H9 (cell line): Measurements from ENCODE around the gene EHMT2. TPM values are rescaled to one million over a fixed set of nuclear protein-coding genes. Genes with fewer than 3 reads are reported as not detected.
A peak's percentile ranks its signal among the peaks of the same experiment; 100 is the strongest.

Source experiments
- DNase-seq: peaks from one replicate; pipeline ENCODE4 v3.0.0-alpha.2; 2017
- H2AFZ ChIP-seq: one replicate; pipeline ENCODE4 v1.6.1; 2013; ENCODE audit warnings: mild to moderate bottlenecking, low read length, control low read depth, moderate library complexity
- H2AK5ac ChIP-seq: 2 replicates; pipeline ENCODE4 v1.6.1; 2013; ENCODE audit warnings: low read length, control low read depth, mixed read lengths; ENCODE audit not compliant: insufficient read length
- H2BK120ac ChIP-seq: one replicate; pipeline ENCODE4 v1.6.1; 2013; ENCODE audit warnings: low read depth, mild to moderate bottlenecking, low read length, control low read depth, inconsistent platforms; ENCODE audit not compliant: poor library complexity, severe bottlenecking
- H2BK12ac ChIP-seq: 2 replicates; pipeline ENCODE4 v1.6.1; 2013; ENCODE audit warnings: low read length, control low read depth, mixed read lengths, low read depth; ENCODE audit not compliant: insufficient read length
- H2BK15ac ChIP-seq: 2 replicates; pipeline ENCODE4 v1.6.1; 2013; ENCODE audit warnings: low read depth, low read length, control low read depth
- H2BK20ac ChIP-seq: one replicate; pipeline ENCODE4 v1.6.1; 2013; ENCODE audit warnings: low read depth, mild to moderate bottlenecking, low read length, control low read depth, inconsistent platforms; ENCODE audit not compliant: poor library complexity, severe bottlenecking
- H2BK5ac ChIP-seq: 2 replicates; pipeline ENCODE4 v1.6.1; 2013; ENCODE audit warnings: low read length, control low read depth, mixed read lengths; ENCODE audit not compliant: insufficient read length
- H3K14ac ChIP-seq: 2 replicates; pipeline ENCODE4 v1.6.1; 2013; ENCODE audit warnings: low read length, control low read depth; ENCODE audit not compliant: insufficient read depth
- H3K18ac ChIP-seq: 2 replicates; pipeline ENCODE4 v1.6.1; 2013; ENCODE audit warnings: low read depth, mild to moderate bottlenecking, mixed read lengths, low read length, control low read depth; ENCODE audit not compliant: insufficient read length
- H3K23ac ChIP-seq: 2 replicates; pipeline ENCODE4 v1.6.1; 2013; ENCODE audit warnings: low read length, control low read depth, mixed read lengths, low read depth; ENCODE audit not compliant: insufficient read length
- H3K23me2 ChIP-seq: 2 replicates; pipeline ENCODE4 v1.6.1; 2013; ENCODE audit warnings: low read depth, mild to moderate bottlenecking, mixed read lengths, low read length, control low read depth; ENCODE audit not compliant: insufficient read length, poor library complexity, severe bottlenecking
- H3K27ac ChIP-seq: 2 replicates; pipeline ENCODE4 v1.5.1; 2013; ENCODE audit warnings: low read length, control low read depth, mixed read lengths, low read depth; ENCODE audit not compliant: insufficient read length
- H3K27me3 ChIP-seq: 2 replicates; pipeline ENCODE4 v1.6.1; 2013; ENCODE audit warnings: low read length, control low read depth, inconsistent platforms; ENCODE audit not compliant: insufficient read depth
- H3K4ac ChIP-seq: 2 replicates; pipeline ENCODE4 v1.6.1; 2013; ENCODE audit warnings: low read depth, mild to moderate bottlenecking, control low read depth, inconsistent platforms, low read length, moderate library complexity
- H3K4me1 ChIP-seq: 2 replicates; pipeline ENCODE4 v1.6.1; 2013; ENCODE audit warnings: low read length, control low read depth, inconsistent platforms; ENCODE audit not compliant: insufficient read depth
- H3K4me2 ChIP-seq: 2 replicates; pipeline ENCODE4 v1.6.1; 2013; ENCODE audit warnings: low read length, control low read depth, mixed read lengths; ENCODE audit not compliant: insufficient read length, insufficient read depth
- H3K56ac ChIP-seq: 2 replicates; pipeline ENCODE4 v1.6.1; 2013; ENCODE audit warnings: low read depth, mild to moderate bottlenecking, mixed read lengths, low read length, control low read depth; ENCODE audit not compliant: insufficient read length
- H3K79me1 ChIP-seq: 2 replicates; pipeline ENCODE4 v1.6.1; 2013; ENCODE audit warnings: low read depth, mild to moderate bottlenecking, moderate library complexity, low read length, control low read depth, inconsistent platforms; ENCODE audit not compliant: insufficient read depth, poor library complexity, severe bottlenecking
- H3K79me2 ChIP-seq: 2 replicates; pipeline ENCODE4 v1.6.1; 2013; ENCODE audit warnings: low read length, control low read depth, inconsistent platforms; ENCODE audit not compliant: insufficient read depth
- H3K9ac ChIP-seq: 2 replicates; pipeline ENCODE4 v1.6.1; 2013; ENCODE audit warnings: low read length, control low read depth, mixed read lengths; ENCODE audit not compliant: insufficient read length; ENCODE audit errors: extremely low read depth
- H3K9me3 ChIP-seq: one replicate; pipeline ENCODE4 v1.6.1; 2013; ENCODE audit warnings: low read depth, low read length, inconsistent platforms; ENCODE audit not compliant: control insufficient read depth
- H3T11ph ChIP-seq: one replicate; pipeline ENCODE4 v1.6.1; 2013; ENCODE audit warnings: mild to moderate bottlenecking, low read length, control low read depth, inconsistent platforms
- H4K20me1 ChIP-seq: one replicate; pipeline ENCODE4 v1.6.1; 2013; ENCODE audit not compliant: control insufficient read depth, insufficient read length, insufficient read depth
- H4K5ac ChIP-seq: 2 replicates; pipeline ENCODE4 v1.6.1; 2013; ENCODE audit warnings: low read depth, mild to moderate bottlenecking, mixed read lengths, low read length, control low read depth; ENCODE audit not compliant: insufficient read length
- H4K8ac ChIP-seq: replicated peaks from 2 replicates; pipeline ENCODE4 v1.6.1; 2013; ENCODE audit warnings: low read length, control low read depth, mixed read lengths, low read depth; ENCODE audit not compliant: insufficient read length
- H4K91ac ChIP-seq: 2 replicates; pipeline ENCODE4 v1.6.1; 2013; ENCODE audit warnings: low read depth, mild to moderate bottlenecking, moderate library complexity, mixed read lengths, low read length, control low read depth; ENCODE audit not compliant: insufficient read length
- H3K27ac Mint-ChIP-seq, 3 experiments: 2 replicates in 2 of 3; 3 replicates in 1 of 3; pipeline ENCODE4 v1.8.0; 2020 to 2021; ENCODE audit warnings: mixed read lengths in 3 of 3, mild to moderate bottlenecking in 1 of 3, moderate library complexity in 1 of 3
- H3K27me3 Mint-ChIP-seq: 2 replicates; pipeline ENCODE4 v1.8.0; 2021; ENCODE audit warnings: low read depth, mild to moderate bottlenecking, moderate library complexity, mixed read lengths
- H3K36me3 Mint-ChIP-seq, 3 experiments: 2 replicates in 2 of 3; 3 replicates in 1 of 3; pipeline ENCODE4 v1.8.0; 2020 to 2021; ENCODE audit warnings: low read depth in 3 of 3, mixed read lengths in 3 of 3; ENCODE audit not compliant: insufficient read depth in 1 of 3
- H3K4me1 Mint-ChIP-seq, 2 experiments: 2 replicates each; pipeline ENCODE4 v1.8.0; 2020; ENCODE audit warnings: mixed read lengths in 2 of 2
- H3K4me3 Mint-ChIP-seq, 2 experiments: 2 replicates in 1 of 2; 3 replicates in 1 of 2; pipeline ENCODE4 v1.8.0; 2020 to 2021; ENCODE audit warnings: mild to moderate bottlenecking in 2 of 2, mixed read lengths in 2 of 2, moderate library complexity in 1 of 2
- H3K9me3 Mint-ChIP-seq, 2 experiments: 2 replicates in 1 of 2; 3 replicates in 1 of 2; pipeline ENCODE4 v1.8.0; 2020; ENCODE audit warnings: mild to moderate bottlenecking in 2 of 2, mixed read lengths in 2 of 2, moderate library complexity in 1 of 2
- CTCF ChIP-seq: fragments of 200-600 bp; sonication (generic); conservative IDR thresholded peaks from 3 replicates; pipeline ENCODE4 v1.8.0; 2021; ENCODE audit warnings: antibody characterized with exemption, mild to moderate bottlenecking
- WGBS: extraction: QIAGEN DNeasy Blood & Tissue Kit; methylation state at CpG from one replicate; pipeline ENCODE4 v1.1.7; 2013; ENCODE audit warnings: missing lambda C conversion rate, low lambda C conversion rate, mixed read lengths; ENCODE audit not compliant: insufficient read length; ENCODE audit errors: extremely low coverage; 5-methylcytosine and 5-hydroxymethylcytosine counted together
- total RNA-seq: library from RNA; stranded (reverse); gene quantifications from 2 replicates; pipeline ENCODE4 v1.2.1, GENCODE V29; 2021

EHMT2 gene
- total RNA-seq, 1 experiment from 2014 or later: 124 TPM

GRCh38 chr6:31830886-31831335, 66.6 kb downstream of the EHMT2 start:
- Histone ChIP-seq H4K20me1 (no peaks in the 10 kb centered on the region), H3K9me3 (no peaks in the 10 kb centered on the region), H3K9ac (peak overlapping the region; percentile 47), H2BK12ac (no peak overlapping the region), H4K5ac (no peak overlapping the region), H2BK120ac (no peak overlapping the region), H3T11ph (no peak overlapping the region), H4K91ac (no peak overlapping the region), H3K4me1 (peaks cover 2% of the 10 kb centered on the region; the same call in 1 of the 2 replicates), H3K4me2 (peak overlapping the region; percentile 61), H2BK5ac (no peak overlapping the region), H2AK5ac (no peak overlapping the region), H3K79me2 (peaks cover 13% of the 10 kb centered on the region; the same call in 1 of the 2 replicates), H3K4ac (no peak overlapping the region), H3K23me2 (peaks cover 26% of the 10 kb centered on the region), H3K23ac (no peak overlapping the region), H3K27me3 (no peaks in the 10 kb centered on the region), H3K79me1 (no peaks in the 10 kb centered on the region), H2BK15ac (no peak overlapping the region), H3K14ac (no peak overlapping the region), H3K56ac (no peak overlapping the region), H3K18ac (no peak overlapping the region), H2AFZ (no peak overlapping the region), H2BK20ac (no peak overlapping the region), H3K27ac (no peak overlapping the region), H4K8ac (no peak overlapping the region)
- Mint-ChIP-seq H3K4me3 (peak overlapping the region; percentile 79 to 88), H3K9me3 (peaks cover 0 to 5% of the 10 kb centered on the region in 2 experiments; a peak in 2 of 5 replicates), H3K4me1 (peaks cover 22 to 23% of the 10 kb centered on the region in 2 experiments), H3K36me3 (peaks cover 10 to 12% (median 10%) of the 10 kb centered on the region in 3 experiments), H3K27me3 (peaks cover 4% of the 10 kb centered on the region), H3K27ac (peak overlapping the region in 2 of 3 experiments; percentile 32 to 37; a peak in 1 of 7 replicates)
- WGBS: no CpG with 5 or more reads among the region's 6 CpGs
- no peak for TF ChIP-seq CTCF
- no peak for DNase-seq

Other genes starting within 250 kb of the EHMT2 start
- 415 and 417 TPM in 2 replicates for gene BAG6, start 245.0 kb downstream of the EHMT2 start, total RNA-seq
- gene APOM, start 241.8 kb downstream of the EHMT2 start, total RNA-seq: 3.6 and 3.9 TPM in 2 replicates
- 18.4 and 19.0 TPM in 2 replicates for gene C6orf47, start 236.9 kb downstream of the EHMT2 start, total RNA-seq
- gene GPANK1, start 232.7 kb downstream of the EHMT2 start, total RNA-seq: 23.9 and 26.8 TPM in 2 replicates
- 178 and 187 TPM in 2 replicates for gene CSNK2B, start 231.6 kb downstream of the EHMT2 start, total RNA-seq
- gene LY6G5B, start 227.7 kb downstream of the EHMT2 start, total RNA-seq: 21.3 and 21.6 TPM in 2 replicates
- 1.8 and 2.2 TPM in 2 replicates for gene LY6G5C, start 216.6 kb downstream of the EHMT2 start, total RNA-seq
- 32.9 and 34.4 TPM in 2 replicates for gene ABHD16A, start 194.4 kb downstream of the EHMT2 start, total RNA-seq
- not detected in 2 replicates for gene LY6G6F, start 190.8 kb downstream of the EHMT2 start, total RNA-seq
- gene LY6G6D, start 182.3 kb downstream of the EHMT2 start, total RNA-seq: not detected in 2 replicates
- gene LY6G6C, start 176.0 kb downstream of the EHMT2 start, total RNA-seq: 0.24 TPM in 1 of 2 replicates, not detected in the other
- not detected in 2 replicates for gene MPIG6B, start 174.3 kb downstream of the EHMT2 start, total RNA-seq
- 70.5 and 73.2 TPM in 2 replicates for gene DDAH2, start 168.4 kb downstream of the EHMT2 start, total RNA-seq
- gene CLIC1, start 161.2 kb downstream of the EHMT2 start, total RNA-seq: 265 and 266 TPM in 2 replicates
- gene MSH5, start 157.7 kb downstream of the EHMT2 start, total RNA-seq: 21.5 and 22.4 TPM in 2 replicates
- gene SAPCD1, start 135.0 kb downstream of the EHMT2 start, total RNA-seq: 3.2 and 4.3 TPM in 2 replicates
- gene VWA7, start 120.4 kb downstream of the EHMT2 start, total RNA-seq: 2.5 TPM in 2 replicates
- 148 and 154 TPM in 2 replicates for gene VARS1, start 101.9 kb downstream of the EHMT2 start, total RNA-seq
- 114 and 123 TPM in 2 replicates for gene LSM2, start 90.7 kb downstream of the EHMT2 start, total RNA-seq
- gene HSPA1L, start 82.4 kb downstream of the EHMT2 start, total RNA-seq: 1.6 and 2.5 TPM in 2 replicates
- 51.2 and 51.7 TPM in 2 replicates for gene HSPA1A, start 82.2 kb downstream of the EHMT2 start, total RNA-seq
- 85.1 and 90.5 TPM in 2 replicates for gene HSPA1B, start 70.0 kb downstream of the EHMT2 start, total RNA-seq
- 35.1 and 36.2 TPM in 2 replicates for gene NEU1, start 34.9 kb downstream of the EHMT2 start, total RNA-seq
- gene SLC44A4, start 18.7 kb downstream of the EHMT2 start, total RNA-seq: 3.3 and 3.8 TPM in 2 replicates
- gene ZBTB12, start 4.4 kb upstream of the EHMT2 start, total RNA-seq: 31.0 and 32.7 TPM in 2 replicates
- 0.66 and 0.86 TPM in 2 replicates for gene C2, start 30.0 kb upstream of the EHMT2 start, total RNA-seq
- 0.31 and 0.39 TPM in 2 replicates for gene CFB, start 48.4 kb upstream of the EHMT2 start, total RNA-seq
- 90.8 and 91.4 TPM in 2 replicates for gene NELFE, start 61.3 kb upstream of the EHMT2 start, total RNA-seq
- gene SKIC2, start 61.5 kb upstream of the EHMT2 start, total RNA-seq: 78.8 and 86.2 TPM in 2 replicates
- gene DXO, start 74.4 kb upstream of the EHMT2 start, total RNA-seq: 21.6 and 22.9 TPM in 2 replicates
- 4.3 and 5.1 TPM in 2 replicates for gene C4A, start 84.4 kb upstream of the EHMT2 start, total RNA-seq
- 2.7 TPM in 2 replicates for gene C4B, start 117.1 kb upstream of the EHMT2 start, total RNA-seq
- not detected in 2 replicates for gene CYP21A2, start 140.7 kb upstream of the EHMT2 start, total RNA-seq
- 5.0 and 5.2 TPM in 2 replicates for gene TNXB, start 211.6 kb upstream of the EHMT2 start, total RNA-seq
- gene ATF6B, start 230.5 kb upstream of the EHMT2 start, total RNA-seq: 44.0 and 45.3 TPM in 2 replicates
- 10.9 and 11.1 TPM in 2 replicates for gene FKBPL, start 232.6 kb upstream of the EHMT2 start, total RNA-seq